Measurements from ENCODE around the gene MTG2. TPM values are rescaled to one million over a fixed set of nuclear protein-coding genes. Genes with fewer than 3 reads are reported as not detected.
"Not testable (repeated sequence)": the region's sequence is repeated elsewhere in the genome, so short reads cannot be mapped to it uniquely, and the experiment has no call there.

The MTG2 gene
- polyA plus RNA-seq, 3 donors: 26.3 to 35.4 (median 28.2) TPM

DNA sequence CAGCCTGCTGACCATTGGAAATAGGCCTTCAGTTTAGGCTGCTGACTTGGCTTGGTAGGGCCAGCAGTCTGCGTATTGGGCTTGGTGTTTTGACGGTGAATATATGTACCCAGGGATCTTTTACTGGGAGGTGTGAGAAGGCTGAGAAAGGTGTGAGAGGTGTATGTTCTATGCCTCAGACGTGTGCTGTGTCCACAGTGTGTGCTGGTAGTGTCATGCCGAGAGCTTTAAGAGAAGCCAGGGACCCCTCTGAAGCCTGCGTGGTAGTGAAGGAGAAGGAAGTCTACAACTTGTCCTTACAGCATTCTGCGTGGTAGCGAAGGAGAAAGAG, 37.2 kb upstream of the MTG2 start:
- no peak for DNase-seq (ENCODE audit: low read depth in 3 of 3, low spot score in 2 of 3)

DNA sequence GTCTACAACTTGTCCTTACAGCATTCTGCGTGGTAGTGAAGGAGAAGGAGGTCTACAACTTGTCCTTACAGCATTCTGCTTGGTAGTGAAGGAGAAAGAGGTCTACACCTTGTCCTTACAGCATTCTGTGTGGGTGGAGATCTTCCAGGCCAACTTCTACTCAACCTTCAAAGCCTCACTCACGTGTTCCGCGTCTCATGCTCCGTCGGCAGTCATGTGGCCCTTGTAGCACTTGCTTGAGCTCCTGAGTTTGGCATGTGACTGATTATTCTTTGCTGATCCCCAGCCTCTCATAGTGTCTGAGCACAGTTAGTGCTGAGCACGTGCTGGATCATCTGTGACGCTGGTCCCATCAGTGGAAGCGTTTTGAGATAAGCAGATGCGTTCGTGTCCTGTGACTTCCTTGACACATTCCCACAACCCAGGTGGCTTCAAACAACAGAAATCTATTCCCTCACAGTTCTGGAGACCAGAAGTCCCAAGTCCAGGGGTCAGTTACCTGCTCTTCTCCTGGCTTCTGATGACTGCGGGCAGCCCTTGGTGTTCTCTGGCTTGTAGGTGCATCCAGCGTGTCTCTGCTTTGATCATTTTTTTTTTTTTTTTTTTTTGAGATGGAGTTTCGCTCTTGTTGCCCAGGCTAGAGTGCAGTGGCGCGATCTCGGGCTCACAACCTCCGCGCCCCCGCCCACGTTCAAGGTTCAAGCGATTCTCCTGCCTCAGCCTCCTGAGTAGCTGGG, 36.6 kb upstream of the MTG2 start:
- DNase-seq (ENCODE audit: low read depth in 3 of 3, low spot score in 2 of 3): no peak

DNA sequence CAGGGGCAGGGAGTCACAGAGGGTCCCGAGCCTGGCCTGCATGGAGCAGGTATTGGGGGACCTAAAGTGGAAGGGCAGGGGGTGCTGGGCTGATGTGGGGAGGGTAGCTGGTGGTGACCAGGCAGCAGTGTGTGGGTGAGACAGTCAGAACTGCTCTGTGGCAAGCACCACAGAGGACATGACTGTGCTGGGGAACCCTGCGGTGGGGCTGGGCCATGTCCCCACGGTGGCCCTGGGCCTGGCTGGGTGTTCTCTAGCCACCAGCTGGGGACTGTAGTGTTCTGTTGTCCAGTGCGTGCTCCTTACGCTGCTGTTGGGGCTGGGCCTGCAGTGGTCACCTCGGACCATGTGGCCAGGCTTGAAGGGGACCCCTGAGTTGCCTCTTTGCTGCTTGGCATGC, 35.7 kb upstream of the MTG2 start:
- no peak for DNase-seq (ENCODE audit: low read depth in 3 of 3, low spot score in 2 of 3)

DNA sequence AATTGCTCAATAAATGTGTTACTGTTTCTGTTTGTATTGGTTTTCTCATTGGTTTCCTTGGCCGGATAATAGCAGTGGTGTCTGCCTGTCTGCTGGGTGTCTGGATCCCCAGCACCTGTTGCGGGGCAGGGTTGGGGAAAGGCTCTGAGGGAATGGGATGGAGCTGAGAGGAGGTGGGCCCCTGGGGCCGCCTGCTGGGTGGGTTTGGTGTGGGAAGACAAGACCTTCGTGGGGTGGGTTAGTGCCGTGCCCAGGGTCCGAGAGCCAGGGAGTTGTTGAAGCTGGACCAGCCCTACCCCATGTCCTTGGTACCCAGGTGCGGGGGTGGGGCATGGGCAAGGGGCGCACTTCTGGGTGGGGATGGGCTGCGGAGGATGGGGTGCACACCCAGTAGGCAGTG, 35.3 kb upstream of the MTG2 start:
- no peak for DNase-seq (ENCODE audit: low read depth in 3 of 3, low spot score in 2 of 3)

DNA sequence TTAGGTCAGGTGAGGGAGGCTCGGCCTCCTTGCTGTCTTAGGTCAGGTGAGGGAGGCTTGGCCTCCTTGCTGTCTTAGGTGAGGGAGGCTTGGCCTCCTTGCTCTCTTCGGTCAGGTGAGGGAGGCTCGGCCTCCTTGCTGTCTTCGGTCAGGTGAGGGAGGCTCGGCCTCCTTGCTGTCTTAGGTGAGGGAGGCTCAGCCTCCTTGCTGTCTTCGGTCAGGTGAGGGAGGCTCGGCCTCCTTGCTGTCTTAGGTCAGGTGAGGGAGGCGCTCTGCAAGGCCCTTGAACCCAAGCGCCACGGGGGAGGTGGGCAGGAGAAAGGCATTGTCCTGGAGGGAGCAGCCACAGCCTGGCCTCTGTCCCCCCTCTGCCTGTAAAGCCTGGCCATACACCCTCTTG, 34.4 kb upstream of the MTG2 start:
- DNase-seq (ENCODE audit: low read depth in 3 of 3, low spot score in 2 of 3): not testable (repeated sequence)

DNA sequence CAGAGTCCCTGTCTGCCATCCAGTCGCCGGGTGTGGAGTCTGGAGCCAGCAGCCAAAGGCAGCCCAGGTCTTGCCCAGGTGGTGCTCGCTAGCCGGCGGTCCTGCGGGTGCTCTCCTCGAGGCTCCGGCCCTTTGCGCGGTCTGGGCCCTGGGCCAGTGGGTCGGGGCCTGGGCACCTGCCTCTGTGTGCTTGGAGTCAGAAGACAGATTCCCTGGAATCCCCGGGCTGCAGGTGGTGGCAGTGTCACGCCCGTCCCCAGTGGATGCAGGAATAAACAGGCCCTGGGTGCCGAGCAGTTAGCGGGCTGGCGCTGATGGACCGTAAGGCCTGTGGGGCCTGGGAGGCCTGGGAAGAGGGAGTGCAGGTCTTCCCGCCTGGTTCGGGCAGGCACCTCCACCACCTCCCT, 33.9 kb upstream of the MTG2 start:
- DNase-seq (ENCODE audit: low read depth in 3 of 3, low spot score in 2 of 3): no peak

DNA sequence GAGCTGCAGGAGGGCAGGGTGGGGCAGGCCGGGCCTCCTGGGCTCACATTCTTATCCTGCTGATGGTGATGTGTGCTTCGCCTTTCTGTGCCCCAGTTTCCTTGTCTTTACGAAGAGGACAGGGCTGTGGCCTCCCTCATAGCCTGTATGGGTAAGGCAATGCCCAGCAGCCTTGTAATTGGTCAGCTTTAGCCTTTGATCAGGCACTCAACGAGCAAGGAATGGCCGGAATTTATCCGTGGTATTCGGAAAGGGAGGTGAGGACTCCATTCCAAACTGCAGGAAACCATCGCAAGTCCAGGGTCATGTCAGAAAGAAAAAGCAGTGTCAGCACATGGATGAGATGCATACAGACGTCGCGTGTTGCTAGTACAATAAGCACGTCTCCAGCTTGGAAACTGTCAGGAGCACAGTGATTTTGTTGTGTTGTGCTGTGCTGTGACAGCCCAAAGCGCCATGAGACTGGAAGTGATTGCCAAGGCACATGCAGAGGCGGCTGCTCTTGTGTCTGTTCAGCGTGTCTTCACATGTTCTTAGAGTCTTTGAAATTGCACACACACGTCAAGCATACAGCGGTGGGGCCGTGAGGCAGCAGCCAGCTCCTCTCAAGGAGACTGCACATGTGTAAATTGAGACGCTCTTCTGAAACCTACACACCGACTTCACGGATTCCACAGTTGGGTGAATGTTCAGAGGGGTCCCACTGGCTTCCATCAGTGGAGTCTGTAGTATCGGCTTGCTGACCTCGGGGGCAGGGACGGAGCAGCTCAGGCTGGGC, 33.1 kb upstream of the MTG2 start:
- DNase-seq (ENCODE audit: low read depth in 3 of 3, low spot score in 2 of 3): no peak

DNA sequence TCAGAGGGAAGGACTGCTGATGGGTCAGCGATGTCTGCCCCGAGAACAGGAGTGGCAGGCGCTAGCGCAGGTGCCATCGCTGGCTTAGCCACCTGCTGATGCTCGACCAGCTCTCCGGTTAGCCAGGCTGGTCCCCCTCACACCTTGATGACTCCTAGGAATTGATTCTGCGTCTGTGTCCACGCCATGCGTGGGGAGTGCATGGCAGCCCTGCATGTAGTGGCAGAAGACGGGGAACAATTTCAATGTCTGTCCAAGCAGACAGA, 32.6 kb upstream of the MTG2 start:
- no peak for DNase-seq (ENCODE audit: low read depth in 3 of 3, low spot score in 2 of 3)

DNA sequence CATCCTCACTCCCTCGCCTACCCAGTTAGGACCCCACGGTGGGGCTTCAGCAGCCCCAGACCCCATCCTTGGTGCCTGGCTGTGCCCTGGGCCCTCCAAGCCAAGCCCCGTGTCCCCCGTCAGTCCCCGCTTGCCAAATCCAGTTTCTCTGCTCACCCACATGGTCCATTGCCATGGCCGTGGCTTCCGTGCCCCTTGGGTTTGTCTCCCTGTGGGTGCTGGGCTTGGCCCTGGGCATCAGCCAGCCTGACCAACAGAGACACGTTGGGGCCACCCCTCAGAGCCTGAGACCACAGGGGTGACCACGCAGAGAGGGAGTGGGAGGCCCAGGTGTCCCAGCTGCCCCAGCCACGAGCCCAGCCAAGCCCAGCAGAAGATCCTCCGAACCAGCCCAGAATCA, 31.6 kb upstream of the MTG2 start:
- DNase-seq (ENCODE audit: low read depth in 3 of 3, low spot score in 2 of 3): no peak

DNA sequence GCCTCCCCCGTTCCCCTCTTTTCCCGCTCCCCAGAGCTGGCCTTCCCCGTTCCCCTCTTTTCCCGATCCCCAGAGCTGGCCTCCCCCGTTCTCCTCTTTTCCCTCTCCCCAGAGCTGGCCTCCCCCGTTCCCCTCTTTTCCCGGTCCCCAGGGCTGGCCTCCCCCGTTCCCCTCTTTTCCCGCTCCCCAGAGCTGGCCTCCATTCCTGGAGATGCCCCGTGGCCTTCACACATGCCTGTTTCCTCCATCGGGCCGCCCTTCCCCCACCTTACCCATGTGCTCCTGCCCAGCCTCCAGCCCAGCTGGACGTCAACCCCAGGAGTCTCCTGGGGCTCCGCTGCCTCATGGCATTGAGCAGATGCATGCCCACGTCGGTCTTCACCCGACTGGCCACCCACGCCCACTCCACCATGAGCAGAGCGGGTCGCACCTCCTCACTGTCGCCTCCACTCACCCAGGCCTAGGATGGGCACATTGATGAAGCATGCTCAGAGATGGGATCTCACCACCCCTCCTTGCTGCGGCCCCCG, 30.9 kb upstream of the MTG2 start:
- no peak for DNase-seq (ENCODE audit: low read depth in 3 of 3, low spot score in 2 of 3)

DNA sequence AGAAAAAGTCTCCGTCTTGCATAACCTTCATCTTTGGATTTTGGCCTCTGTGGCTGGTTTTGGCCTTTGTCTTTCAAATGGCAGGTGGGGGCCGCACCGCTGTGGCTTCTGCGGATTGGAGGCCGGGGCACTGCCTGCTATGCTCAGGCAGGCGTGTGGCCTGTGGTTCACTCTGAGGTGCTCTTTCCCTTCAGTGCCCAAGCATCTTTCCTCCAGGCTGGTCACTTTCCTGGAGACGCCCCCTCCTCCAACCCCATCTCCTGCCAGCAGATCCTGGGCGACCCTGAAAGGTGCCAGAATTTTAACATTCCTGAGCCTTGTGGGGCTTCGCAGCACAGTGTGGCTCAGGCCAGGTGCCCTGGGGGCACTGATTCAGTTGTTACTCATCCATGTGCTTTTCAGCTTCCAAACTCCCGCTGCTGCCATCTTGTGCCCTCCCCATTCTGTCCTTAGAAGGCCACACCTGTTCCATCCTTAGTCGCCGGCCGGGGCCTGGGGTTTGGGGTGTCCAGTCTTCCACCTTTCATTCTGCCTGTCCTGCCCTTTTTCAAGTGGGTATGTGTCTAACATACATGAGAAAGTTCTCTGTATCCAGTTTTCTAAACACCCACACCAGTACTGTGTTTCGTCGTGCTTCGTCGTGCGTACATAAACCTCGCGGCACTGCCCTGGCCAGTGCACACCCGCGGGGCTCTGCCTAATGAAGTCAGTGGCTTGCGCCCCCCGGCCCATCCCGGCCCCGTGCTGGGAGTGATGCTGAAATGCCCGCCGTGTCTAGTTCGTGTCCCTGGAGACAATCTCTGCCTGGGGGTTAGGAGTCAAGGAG, 27.2 kb upstream of the MTG2 start:
- DNase-seq (ENCODE audit: low read depth in 3 of 3, low spot score in 2 of 3): no peak

DNA sequence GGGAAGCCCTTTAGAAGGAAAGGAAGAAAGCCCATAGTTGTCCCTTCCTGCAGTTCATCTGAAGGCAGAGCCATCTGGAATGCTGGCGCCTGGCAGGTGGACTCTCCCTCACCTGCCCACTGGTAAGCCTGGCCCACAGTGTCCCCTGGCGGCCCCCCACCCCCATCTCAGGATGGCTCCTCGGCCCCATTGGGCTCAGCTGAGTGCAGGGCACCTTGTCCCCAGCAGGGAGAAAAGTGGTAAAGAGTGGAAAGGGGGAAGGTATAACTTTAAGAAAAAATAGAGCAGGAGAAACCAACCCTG, 26.6 kb upstream of the MTG2 start:
- DNase-seq (ENCODE audit: low read depth in 3 of 3, low spot score in 2 of 3): no peak

DNA sequence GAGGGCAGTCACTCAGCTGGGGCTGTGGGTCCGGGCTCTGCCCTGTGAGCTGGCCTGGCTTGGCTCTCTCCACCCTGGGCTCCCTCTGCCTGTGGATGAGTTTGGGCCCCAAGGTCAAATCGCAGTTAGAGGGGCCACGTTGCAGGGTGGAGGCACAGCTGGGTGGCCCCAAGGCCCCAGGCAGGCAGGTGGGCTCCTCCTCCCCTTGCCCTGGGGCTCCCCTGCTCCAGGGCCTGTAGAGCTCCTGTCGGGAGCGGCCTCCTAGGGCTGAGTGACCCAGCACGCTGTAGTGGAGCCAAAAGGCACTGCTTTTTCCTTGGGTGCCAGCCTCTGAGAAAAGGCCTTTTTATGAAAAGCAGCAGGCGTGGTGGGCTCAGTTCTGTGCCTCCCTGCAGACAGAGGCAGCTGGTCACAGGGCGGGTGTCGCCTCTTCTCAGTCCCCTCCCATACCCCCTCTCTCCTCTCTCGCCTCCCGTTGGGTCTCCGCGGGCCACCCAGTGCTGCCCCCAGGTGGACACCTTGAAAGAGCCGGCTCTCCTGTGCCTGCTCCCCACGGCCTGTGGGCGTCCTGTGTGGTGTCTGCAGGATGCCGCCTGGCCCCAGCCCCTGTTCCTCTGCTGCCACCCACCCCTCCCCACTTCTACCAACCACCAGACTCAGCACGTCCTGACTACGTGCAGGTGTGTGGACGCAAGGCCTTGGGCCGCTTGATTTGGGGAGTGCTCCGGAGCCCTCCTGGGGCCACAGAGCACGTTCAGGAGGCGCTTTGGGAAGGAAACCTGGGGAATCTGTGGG, 26.0 kb upstream of the MTG2 start:
- no peak for DNase-seq (ENCODE audit: low read depth in 3 of 3, low spot score in 2 of 3)

DNA sequence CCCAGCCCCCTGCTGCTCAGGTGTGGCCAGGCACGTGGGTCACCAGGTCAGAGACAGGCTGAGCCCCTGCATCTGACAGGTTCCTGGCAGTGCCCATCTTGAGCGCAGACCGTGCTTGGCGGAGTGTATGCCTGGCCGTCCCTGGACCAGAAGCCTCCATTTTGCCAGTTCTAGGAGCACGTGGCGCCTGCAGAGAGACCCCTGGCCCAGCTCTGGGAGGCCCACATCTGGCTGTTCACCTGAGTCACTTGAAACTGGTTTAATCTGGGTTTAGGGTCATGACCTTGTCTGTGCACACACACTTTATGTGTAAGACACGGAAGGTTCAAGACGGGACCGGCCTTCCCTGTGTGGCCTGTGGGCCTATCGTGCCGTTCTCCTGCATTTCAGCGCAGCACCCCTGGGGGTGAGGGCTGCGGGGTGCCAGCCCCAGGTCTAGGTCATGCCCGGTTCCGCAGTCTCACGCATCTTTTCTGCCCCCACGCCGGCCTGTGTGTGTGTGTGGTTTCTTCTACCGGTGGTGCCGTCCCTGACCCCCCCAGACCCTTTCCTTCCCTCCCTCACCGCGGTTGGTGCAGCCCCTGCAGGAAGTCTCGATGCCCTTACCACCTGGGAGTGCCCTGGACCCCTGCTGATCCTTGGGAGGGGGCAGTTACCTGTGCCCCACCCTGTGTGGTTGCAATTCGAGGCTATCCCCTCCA, 25.3 kb upstream of the MTG2 start:
- DNase-seq (ENCODE audit: low read depth in 3 of 3, low spot score in 2 of 3): no peak

DNA sequence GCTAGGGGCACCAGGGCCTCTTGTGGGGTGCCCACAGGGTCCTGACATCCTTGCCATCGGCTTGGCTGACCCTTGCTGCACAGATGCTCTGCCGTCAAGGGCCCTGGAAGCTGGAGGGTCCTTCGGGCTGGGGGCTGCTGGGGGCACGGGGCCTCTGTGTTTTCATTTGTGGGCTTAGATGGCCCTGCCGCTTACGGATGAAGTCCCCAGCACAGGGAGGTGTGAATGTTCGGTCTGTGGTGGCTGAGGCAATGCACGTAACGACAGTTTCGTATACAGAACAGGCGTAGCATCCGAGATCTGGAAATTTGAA, 24.8 kb upstream of the MTG2 start:
- no peak for DNase-seq (ENCODE audit: low read depth in 3 of 3, low spot score in 2 of 3)

DNA sequence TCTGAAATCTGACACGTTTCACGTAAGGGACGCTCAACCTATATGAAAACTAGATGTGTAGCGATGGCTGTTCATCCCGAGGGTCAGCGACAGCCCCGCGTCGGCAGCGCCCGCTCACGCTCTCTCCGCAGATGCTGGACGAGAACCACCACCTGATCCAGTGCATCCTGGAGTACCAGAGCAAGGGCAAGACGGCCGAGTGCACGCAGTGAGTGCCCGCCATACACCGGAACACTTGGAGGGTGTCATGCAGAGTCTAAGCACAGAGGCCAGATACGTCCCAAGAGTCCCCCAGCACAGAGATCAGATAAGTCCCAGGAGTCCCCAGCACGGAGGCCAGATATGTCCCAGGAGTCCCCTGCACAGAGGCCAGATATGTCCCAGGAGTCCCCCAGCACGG, 24.3 kb upstream of the MTG2 start:
- no peak for DNase-seq (ENCODE audit: low read depth in 3 of 3, low spot score in 2 of 3)

DNA sequence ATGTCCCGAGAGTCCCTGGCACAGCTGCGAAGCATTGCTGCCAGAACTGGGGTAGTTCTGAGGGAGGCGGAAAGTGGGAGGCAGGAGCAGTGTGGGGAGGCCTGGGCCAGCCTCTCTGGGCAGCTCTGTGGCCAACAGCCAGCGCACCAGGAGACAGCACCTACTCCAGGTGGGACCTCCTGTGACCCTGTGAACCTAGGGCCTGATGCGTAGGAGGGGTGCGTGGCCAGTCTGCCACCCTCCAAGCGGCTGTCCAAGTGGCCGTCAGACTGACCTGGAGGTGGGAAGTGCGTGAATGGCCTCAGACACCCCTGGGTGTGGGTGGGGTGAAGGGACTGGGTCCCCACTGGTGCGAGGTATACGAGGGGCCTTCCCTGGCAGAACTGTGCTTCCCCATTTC, 23.8 kb upstream of the MTG2 start:
- no peak for DNase-seq (ENCODE audit: low read depth in 3 of 3, low spot score in 2 of 3)

DNA sequence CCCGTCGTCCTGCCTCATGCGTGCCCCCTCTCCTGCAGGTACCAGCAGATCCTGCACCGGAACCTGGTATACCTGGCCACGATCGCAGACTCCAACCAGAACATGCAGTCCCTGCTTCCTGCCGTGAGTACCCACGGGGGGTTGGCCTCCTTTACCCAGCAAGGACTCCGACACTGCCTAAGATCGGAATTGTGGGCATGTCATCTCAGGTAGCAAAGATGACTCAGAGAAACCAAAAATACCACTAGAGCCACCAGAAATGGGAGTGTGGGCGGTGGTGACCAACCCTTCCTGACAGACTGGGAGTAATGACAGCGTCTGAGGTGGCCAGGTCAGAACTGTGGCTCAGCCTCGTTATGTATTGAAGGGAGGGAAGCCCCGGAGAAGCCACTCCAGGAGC, 23.0 kb upstream of the MTG2 start:
- no peak for DNase-seq (ENCODE audit: low read depth in 3 of 3, low spot score in 2 of 3)

DNA sequence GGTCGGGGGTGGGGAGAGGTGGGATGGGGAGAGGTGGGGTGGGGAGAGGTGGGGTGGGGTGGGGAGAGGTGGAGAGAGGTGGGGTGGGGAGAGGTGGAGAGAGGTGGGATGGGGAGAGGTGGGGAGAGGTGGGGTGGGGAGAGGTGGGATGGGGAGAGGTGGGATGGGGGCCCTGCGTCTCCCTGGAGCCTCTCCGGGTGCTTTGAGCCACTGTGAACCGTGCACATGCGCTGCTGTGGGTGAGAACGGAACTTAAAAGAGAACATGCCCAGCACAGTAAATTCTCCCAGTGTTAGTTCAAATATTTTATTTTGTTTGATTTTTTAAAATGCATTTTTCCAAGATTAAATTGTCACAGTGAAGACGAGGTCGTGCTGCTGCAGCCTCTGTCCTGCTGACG, 22.6 kb upstream of the MTG2 start:
- no peak for DNase-seq (ENCODE audit: low read depth in 3 of 3, low spot score in 2 of 3)

DNA sequence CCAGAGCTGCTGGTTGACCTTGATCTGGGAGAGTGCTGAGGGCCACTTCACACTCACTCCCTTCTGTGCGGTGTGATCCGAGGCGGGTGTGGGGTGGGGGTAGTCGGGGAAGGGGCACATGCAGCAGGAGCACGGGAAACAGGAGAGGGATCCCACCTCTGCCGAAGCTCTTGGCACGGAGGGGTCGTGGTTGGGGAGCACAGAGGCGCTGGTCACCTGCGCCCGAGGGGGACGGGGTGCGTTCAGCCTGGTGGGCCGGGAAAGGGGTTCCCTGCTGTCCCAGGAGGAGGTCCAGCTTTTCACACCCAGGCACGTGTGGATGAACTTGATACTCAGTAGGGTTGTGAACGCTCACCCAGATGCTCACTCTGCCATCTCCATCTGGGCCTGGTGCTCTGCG, 22.0 kb upstream of the MTG2 start:
- no peak for DNase-seq (ENCODE audit: low read depth in 3 of 3, low spot score in 2 of 3)

DNA sequence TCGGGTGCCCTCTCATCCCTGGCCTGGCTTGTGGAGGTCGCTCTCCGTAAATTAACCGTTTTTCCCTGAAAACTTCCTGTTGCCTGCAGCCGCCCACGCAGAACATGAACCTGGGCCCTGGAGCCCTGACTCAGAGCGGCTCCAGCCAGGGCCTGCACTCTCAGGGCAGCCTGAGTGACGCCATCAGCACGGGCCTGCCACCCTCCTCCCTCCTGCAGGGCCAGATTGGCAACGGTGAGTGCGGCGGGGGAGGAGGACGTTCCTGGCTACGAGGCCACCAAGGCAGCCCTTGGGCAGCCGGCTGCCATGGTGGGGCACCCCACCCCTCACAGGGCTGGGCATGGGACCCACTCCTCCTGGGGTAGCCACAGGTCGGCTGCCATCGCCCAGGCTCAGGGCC, 21.5 kb upstream of the MTG2 start:
- DNase-seq (ENCODE audit: low read depth in 3 of 3, low spot score in 2 of 3): no peak

Data from right renal cortex interstitium (tissue), 3 donors.